Fibroblast of skin of right quadriceps (primary cell): Measurements from ENCODE around the gene RRBP1.

ENCODE experiments used
- DNase-seq: peaks from one replicate; pipeline ENCODE4 v3.0.0-alpha.2; 2013

Gene RRBP1

DNA sequence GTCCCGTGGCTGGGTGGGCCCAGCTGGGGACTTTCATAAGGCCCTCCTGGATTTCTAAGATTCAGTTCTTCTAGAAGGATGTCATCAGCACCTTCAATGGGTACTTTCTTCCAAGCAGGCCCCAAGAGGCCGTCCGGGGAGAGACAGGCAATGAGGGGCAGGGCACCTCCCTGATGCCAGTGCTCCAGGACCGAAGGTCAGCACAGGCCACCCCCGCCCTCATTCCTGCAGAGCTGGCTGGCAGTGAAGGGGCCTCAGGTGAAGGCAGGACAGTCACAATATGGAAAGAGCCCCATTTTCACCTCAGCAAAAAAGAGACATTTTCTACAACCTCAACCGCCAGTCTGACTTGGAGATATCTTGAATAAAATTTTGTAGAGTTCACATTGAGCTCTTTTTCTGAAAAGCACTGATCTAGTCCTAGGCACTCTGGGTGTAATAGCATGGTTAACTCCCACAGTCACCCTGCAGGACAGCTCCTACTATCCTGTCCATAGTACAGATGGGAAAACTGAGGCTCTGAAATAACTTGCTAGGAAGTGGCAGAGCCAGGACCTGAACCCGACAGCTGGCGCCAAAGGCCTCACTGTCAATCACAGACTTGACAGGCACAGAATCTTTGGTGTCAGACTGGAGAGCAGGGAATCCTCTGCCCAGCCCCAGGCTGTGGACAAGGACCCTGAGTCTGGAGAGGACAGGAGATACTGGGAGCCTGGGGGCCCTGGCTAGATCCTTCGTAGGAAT, 50.3 kb downstream of the RRBP1 start:
- DNase-seq = no peak

DNA sequence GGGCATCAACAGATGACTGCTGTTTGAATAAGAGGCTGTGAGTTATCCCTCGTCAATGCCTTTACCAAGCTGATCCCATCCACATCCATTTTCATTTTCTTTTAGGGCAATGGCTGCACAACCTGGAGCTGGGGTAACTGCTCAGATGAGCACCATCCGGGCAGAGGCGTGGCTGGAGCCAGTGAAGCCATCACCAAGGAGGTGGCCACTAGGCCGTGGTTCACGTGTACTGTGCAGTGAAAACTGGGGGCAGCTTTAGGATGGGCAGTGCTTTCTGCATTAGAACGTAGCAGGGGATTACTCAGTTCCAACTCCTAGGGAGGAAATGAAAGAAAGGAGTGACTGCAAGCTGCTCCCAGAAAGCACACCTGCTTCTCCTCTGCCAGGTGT, 51.2 kb downstream of the RRBP1 start:
- no peak for DNase-seq

DNA sequence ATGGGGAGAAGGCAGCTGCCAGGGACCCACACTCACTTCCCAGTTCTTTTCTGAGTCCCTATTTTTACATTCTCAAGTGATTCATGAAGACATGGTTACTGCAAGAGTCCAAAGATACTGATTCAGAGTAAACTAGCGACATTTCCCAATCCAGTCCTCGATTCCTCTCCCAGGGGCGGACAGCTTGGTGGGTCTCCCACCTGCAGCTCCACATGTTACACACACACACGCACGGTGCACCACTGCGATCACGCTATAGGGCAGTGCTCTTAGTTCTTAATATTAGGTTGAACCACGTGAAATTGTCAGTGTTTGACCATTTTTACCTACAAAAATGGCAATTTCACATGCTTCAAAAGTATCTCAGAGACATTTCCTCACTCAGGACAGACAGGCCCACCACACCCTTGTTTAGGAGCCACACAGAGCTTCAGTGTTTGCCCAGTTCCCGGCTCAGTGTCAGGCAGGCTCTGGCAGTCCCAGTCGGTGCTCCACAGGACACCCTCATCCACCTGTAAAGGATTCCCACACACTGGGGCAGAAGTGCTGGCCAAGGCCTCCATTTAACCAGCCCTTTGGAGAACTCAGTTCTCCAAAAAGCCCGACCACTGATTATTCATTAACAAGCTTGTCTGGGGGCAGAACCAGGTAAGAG, 51.8 kb downstream of the RRBP1 start:
- no peak for DNase-seq

DNA sequence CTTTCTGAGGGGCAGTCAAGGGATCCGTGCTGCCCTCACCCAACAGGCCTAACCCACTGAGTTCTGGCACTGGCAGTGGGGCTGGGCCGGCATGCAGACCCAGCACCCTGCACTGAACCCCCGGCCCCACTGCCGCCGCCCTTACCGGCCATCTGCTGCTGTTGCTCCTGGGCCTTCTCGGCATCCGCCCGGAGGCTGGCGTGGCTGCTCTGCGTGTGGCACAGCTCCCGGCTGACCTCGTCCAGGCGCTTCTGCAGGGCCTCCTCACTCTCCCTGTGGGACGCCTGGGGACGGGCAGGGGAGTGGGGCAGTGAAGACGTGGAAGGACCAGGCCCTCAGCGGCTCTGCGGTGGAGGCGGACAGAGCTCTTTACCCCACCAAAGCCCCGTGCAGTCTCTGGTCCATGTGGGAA, 52.4 kb downstream of the RRBP1 start:
- DNase-seq = no peak

DNA sequence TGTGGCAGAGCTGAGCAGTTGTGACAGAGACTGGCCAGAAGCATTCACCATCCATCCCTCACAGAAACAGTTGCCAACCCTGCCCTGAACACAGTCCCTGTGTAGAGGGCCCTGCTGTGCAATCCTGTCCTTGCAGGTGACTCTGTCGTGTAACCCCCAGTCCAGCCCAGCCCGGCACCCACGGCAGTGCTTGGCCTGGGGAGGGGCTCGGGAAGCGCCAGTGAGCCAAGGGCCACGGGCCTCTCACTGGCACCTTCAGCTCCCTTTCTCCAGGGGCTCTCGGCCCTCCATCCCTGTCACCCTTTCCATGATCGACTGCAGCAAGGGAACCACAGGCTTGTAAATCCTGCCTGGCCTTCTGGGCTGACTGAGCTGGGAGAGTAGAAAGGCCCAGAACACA, 53.0 kb downstream of the RRBP1 start:
- DNase-seq = no peak

DNA sequence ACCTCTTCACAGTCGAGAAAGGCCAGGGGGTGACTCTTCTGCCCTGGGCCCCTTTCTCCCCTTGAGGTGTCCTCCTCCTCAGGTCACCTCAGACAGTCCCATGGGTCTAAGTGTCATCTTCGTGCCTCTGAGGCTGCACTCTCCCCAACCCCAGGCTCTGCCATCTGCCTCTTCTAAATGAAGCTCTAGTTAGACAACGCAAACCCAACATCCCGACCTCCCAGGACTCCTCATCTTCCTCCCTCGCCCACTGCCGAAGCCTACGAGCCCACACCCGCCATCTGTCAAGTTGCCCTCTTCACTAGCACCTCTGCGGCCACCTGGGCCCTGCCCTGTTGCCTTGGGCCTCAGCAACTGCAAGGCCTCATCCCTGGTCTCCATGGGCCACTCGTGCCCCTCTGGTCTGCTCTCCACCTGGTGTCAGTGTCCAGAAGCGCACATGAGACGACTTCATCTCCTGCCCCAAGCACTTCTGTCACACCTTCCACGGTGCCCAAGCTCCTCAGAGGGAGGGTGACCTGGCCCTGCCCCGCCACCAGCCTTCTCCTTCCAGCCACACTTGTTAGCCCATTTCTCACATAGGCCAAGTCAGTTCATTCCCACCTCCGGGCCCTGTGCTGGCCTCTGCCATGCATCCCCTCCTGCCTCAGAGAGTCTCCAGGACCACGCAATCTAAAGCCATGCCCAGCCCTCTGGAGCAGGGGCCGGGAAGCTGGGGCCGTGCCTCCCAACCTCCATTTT, 53.8 kb downstream of the RRBP1 start:
- DNase-seq = no peak

DNA sequence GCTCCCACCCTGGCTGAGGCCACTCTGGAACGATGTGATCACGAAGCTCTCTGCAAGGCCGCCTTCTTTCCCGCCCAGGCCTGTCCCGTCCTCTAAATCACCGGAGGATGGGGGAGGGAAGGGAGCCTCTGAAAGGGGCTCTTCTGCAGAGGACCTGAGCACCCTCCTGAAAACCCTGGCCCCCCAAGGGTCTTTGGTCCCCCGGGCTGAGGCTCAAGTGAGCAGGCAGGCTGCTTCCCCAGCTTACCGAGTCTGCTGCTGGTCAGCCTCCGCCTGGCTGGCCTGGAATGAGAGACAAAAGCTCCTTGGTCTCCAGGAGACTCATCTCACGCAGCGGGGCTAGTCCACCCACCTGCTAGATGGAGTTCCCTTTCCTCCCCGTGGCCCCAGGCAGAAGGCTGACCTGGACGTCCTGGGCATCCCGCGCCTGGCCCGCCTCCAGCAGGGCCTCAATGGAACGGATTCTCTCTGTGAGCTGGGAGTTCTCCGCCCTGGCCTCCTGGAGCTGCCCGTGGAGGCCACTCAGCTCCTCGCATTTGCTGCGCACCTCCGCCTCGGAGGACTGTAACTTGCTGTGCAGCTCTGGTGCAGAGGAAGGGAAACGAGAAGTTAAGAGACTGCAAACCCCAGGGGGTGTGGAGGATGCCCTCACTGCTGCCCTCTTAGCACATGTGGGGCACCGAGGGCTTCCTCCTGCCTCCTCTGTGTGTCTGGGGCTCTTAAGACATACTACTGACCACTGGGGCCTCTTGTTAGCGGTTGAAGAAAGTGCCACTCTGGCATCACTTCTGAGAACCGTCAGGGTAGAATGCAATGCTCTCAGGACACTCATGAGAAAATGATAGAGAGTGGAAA, 54.7 kb downstream of the RRBP1 start:
- no peak for DNase-seq

DNA sequence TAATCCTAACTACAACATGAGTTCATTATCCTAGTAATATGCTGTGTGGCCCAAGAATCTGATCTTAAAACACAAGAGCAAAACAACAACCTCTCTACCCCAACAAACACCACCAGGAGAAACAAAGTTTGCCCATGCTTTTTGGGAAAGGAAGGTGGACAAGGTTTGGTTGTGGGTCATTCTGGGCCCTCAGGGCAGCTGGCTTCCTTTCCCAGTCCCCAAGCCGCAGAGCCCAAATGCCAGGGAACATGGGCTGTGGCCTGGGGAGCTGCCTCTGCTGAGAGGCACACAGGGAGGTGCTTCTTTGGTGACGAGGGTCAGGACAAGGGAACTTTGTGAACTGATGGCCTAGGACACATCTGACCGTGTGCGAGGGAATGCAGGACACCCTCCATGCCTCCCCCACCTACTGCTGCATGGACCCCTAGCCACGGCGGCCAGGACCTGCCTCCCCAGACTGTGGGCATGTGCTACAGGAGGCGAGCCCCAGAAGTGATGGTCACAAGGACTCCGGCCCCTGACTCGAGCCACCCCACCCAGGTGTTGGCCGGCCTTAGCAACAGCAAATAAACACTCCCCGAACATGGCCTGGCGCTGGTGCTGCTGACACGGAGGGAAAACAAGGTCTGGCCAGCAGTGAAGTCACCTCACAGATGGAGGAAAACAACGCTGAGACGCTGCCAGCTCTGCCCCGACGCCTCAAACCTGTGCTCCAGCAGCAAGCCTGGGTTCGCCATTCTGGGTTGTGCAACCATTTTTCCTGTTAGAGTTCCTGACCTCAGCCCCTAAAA, 55.6 kb downstream of the RRBP1 start:
- no peak for DNase-seq

DNA sequence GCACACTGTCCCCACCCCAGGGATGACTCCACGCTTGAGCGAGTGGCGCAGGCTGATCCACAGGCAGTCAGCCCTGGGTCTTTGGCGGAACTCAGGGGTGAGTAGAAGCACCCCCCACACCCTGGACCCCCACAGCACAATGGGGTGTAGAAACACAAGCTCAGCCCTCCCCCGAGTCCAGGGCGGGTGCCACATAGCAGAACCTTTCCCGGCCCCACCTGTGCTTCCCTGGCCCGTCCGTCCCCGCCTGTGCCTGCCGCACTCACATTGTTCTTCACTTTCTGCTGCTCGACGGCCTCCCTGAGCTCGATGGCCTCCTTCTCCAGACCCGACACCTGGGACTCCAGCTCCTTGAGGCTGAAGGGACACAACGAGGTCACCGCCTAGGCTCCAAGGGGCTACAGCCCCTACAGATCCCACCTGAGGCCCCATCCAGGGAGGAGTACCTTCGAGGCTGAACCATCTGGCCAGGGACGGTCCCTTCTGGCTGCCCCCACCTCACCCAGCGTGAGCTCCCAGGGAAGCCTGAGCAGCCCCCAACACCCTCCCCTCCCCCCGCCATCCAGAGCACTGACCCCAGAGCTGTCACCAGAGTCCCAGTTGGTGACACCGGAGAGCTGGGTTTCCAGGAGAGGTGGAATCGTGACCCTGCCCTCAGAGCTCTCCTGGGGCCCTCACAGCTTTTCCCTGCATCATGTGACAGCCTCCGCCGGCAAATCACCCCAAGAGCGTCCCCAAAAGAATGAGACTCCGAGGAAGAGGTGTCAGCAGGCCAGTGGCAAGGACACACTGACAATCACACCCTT, 56.6 kb downstream of the RRBP1 start:
- DNase-seq = no peak

DNA sequence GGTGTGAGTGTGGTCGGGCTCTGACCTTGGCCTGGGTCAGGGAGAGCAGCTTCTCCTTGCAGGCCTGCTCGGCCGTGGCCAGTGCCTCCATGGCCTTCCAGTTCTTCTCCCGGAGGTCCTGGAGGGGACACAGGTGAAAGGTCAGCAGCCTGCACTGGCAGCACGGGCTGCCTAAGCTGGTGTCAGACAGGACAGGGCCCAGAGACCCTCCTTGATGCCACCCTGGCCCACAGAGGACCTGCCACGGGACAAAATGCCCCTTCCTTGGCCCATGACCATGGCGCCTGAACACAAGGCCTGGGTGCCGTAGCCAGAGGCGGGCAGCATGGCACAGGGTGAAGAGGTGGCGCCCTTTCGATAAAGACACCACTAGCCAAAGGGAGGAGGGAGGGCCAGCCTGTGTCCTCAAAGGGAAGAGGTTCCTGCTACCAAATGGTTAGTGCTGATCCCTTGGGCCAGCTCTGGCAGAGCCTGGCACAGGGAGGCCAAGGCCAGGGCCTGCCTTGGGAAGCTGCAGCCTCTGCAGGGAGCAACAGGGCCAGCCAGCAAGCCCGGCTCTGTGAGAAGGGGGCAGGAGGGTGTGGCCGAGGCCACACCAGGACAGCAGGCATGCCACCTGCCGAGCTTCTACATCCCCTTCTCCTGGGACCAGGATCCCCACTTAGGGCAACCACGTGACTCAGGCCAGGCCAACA, 57.3 kb downstream of the RRBP1 start:
- no peak for DNase-seq

DNA sequence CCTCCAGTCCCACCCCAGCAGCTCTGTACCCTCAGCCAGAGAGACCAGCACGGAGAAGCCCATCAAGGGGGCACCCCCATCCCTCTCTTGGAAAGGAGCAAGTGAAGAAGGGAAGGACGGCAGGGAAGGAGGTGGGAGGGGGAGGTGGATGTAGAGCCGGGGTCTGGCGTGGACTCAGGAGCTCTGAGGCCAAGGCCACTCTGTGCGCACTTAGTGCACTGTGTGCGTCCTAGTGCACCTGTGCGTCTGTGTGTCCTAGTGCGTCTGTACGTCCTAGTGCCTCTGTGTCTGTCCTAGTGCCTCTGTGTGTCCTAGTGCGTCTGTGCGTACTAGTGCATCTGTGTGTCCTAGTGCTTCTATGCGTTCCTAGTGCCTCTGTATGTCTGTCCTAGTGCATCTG, 58.0 kb downstream of the RRBP1 start:
- no peak for DNase-seq

DNA sequence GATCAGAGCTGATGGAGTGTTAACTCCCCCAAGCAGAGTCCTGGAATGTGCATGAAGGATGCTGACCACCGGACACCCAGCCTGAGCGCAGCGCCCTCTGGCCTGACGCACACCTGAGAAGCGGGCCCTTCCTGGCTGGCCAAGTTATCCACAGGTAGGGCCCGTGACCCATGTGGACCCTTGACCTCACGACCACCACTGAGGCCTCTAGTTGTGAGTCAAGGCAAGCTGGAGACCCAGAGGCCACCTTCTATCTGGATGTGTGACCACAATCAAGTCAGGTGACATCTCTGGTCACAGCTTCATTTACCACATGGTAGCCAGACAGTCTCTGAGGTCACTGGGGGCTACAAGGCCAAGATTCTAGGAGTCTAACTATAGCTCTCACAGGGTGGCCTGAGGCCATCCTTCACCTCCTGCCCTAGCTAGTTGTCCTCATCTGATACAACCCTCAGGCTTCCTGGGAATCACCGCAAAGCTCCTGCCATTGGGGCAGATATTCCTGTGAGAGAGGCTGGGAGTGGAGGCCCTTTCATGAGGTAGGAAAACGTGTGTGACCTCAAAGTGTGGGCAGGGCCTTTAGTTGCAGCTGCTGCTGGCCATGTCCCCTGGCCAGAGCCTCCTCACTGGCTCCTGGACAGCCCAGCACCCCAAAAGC, 59.1 kb downstream of the RRBP1 start:
- no peak for DNase-seq

DNA sequence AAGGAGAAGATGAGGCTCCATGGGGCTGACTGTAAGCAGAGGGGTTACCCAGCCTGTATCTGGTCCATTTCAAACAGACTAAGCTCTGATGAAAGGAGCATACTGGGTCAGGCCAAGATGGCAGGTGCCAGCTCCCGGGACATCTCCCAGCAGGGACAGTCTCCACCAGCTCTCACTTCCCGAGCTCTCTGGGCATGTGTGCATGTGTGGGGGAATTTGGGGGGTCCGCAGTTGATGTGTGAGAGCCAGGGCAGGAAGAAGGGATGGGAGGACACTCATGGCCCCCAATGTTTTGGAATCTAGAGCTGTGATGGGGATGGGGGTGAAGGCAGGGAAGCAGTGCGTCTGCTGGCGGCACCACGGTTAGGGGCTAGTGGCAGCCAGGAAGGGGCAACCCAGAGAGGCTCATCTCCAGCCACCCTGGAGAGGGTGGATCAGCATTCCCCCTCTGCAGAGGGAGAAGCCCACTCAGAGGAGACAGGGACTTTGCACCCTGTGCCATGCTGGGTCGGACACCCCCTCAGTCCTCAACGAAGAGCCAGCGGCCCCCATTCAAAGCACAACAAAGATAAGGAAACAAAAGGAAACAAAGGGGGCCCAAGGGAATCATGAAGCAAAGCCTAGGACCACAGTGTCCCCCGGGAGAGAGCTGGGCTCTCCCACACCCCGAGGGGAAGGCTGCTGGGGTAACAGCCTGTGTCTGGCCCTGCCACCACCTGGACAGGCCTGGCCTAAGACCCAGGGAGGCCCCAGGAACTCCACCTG, 59.8 kb downstream of the RRBP1 start:
- no peak for DNase-seq

DNA sequence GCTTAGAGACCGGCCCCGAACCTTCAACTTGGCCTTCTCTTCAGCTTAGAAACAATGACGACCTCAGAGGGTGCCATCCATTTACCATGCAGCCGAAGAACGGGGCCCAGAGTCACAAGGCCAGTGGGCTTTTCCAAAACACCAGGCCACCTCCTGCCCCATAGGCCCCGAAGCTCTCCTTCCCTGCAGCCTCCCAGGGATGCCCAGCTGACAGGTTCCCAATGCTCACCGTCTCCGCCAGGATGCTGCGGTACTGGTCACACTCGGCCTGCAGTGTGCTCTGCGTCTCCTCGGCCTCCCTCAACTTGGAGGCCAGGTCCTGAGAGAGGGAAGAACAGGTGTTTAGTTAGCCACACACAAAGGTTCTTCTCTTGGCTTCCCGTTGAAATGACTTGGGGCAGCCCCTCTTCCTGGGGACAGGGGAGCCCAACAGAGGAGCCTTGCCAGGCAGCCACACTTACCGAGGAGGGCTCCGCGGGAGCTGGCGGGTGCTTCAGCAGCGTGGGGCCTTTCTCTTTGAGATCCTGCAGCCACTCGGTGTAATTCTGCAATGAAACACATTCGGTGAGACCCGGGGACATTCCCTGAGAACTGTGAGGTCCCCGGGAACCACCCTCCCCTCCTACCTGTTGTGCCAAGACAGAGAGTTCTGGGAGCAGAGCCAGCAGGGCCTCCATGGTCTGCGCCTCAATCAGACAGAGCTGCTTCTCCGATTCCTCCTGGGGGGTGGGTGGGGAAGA, 60.6 kb downstream of the RRBP1 start:
- DNase-seq = no peak

DNA sequence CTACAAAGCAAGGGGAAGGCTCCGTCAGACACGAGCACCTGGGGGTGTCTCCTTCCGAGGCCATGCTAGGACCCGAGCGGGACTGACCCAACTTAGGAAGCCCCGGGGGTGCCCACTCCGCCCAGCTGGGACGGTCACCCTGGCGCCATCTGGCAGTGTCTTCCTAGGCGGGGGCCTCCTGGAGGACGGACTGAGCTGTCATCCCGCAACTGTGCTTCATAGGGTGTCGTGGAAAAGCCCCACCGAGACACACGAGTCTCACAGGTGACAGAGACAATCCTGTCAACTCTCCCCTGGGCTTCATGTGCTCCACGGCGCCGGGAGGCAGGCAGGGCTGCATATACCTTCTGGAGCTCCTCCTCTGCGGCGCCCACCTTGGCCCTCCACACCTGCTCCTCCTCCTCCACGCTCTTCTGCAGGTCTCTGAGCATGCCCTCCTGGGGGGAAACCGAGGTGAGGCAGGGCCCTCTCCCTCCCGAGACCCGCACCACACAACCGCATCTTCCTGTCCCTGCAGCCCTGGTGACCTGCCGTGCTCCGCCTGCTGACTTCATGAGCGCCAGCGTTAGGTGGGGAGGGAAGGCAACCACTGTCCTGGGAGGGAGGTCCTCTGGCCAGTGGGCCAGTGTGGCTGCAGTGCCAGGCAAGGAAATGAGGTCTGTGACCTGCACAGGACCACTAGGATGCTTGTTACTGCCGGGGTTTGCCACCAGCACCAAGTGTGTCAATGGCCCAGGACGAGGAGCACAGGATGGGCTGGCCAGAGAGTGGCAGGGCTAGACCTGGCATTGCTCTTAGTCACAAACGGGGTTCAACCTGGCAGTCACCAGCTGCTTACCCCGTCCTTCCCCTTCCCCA, 61.4 kb downstream of the RRBP1 start:
- DNase-seq = no peak

DNA sequence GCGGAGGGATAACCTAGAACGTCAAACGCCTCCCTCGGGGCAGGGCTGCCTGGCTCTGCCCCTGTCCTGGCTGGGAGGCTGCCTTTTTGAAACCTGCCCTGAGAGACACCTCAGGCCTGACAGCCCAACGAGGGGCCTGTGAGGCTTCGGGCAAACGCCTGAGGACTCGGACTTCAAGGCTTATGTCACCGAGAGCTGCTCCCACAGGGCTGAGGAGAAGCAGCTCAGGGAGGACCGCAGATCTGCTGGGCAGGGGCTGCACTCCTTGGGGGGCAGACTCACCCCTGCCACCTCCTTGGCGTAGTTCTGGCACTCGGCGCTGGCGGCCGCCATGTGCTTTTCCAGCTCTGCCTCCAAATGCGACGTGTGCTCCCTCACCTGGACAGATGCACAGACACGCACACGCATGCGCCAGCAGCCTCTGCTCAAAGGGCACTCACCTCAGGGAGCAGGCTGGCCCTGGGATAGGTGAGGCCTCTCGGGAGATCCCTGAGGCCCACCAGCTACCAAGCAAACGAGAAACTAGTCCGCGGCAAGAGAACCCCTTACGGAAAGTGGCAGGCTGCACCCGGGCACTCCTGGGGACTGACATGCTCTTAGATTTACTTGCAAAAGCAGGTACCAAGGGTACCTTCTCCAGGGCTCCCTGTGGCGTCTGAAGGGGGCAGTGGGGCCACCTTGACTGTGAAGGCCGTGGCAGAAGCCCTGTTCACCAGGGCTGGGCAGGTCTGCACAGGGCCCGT, 62.5 kb downstream of the RRBP1 start:
- no peak for DNase-seq

DNA sequence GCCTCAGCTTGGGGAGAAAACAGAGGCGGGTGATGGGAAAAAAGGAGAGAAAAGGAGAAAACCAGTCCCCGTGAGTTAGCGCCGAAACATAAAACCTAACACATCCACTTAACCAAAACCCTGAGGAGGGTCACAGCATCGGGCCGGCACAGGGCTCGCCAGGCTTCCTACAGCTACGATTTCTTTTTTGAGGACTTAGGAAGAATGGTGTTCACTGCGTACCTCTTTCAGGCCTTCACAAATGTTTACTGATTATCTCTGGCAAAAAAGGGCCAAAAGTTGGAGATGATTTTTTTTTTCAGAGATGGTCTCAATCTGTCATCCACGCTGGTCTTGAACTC, 63.4 kb downstream of the RRBP1 start:
- no peak for DNase-seq
